Mesenchymal stem cell (in vitro differentiated cells and primary cell): ENCODE measurements around the gene KIRREL3.

Experiments
- DNase-seq: peaks from one replicate; pipeline ENCODE4 v3.0.0-alpha.2; 2013
- H2AFZ ChIP-seq: one replicate; pipeline ENCODE4 v1.6.1; 2013; ENCODE audit warnings: low read depth, mild to moderate bottlenecking, control low read depth, inconsistent platforms, low read length, moderate library complexity
- H2AK5ac ChIP-seq: 2 replicates; pipeline ENCODE4 v1.6.1; 2013; ENCODE audit warnings: low read length, moderate library complexity, mild to moderate bottlenecking, inconsistent platforms; ENCODE audit not compliant: severe bottlenecking
- H2BK120ac ChIP-seq: one replicate; pipeline ENCODE4 v1.6.1; 2013; ENCODE audit warnings: low read depth, mild to moderate bottlenecking, inconsistent platforms, low read length, moderate library complexity
- H2BK12ac ChIP-seq, 2 experiments: one replicate each; pipeline ENCODE4 v1.6.1; 2013; ENCODE audit warnings: inconsistent platforms in 2 of 2, low read length in 2 of 2, mild to moderate bottlenecking in 2 of 2, moderate library complexity in 2 of 2, control low read depth in 1 of 2
- H2BK15ac ChIP-seq: one replicate; pipeline ENCODE4 v1.6.1; 2013; ENCODE audit warnings: mild to moderate bottlenecking, low read depth, inconsistent platforms; ENCODE audit not compliant: poor library complexity, severe bottlenecking
- H2BK5ac ChIP-seq: 2 replicates; pipeline ENCODE4 v1.6.1; 2013; ENCODE audit warnings: low read depth, mild to moderate bottlenecking, low read length, control low read depth, inconsistent platforms; ENCODE audit not compliant: poor library complexity, severe bottlenecking
- H3K14ac ChIP-seq, 2 experiments: one replicate each; pipeline ENCODE4 v1.6.1; 2013; ENCODE audit warnings: inconsistent platforms in 2 of 2, low read length in 2 of 2, control low read depth in 1 of 2, mild to moderate bottlenecking in 1 of 2, moderate library complexity in 1 of 2
- H3K18ac ChIP-seq, 2 experiments: one replicate each; pipeline ENCODE4 v1.6.1; 2013; ENCODE audit warnings: inconsistent platforms in 2 of 2, low read length in 2 of 2, control low read depth in 1 of 2, low read depth in 1 of 2, mild to moderate bottlenecking in 1 of 2
- H3K23ac ChIP-seq, 2 experiments: one replicate each; pipeline ENCODE4 v1.6.1; 2013; ENCODE audit warnings: inconsistent platforms in 2 of 2, low read length in 2 of 2, mild to moderate bottlenecking in 2 of 2, moderate library complexity in 2 of 2, control low read depth in 1 of 2
- H3K27ac ChIP-seq: 2 replicates; pipeline ENCODE4 v1.5.1; 2013; ENCODE audit warnings: mild to moderate bottlenecking, moderate library complexity, low read length, control low read depth, inconsistent platforms; ENCODE audit not compliant: poor library complexity, severe bottlenecking
- H3K27me3 ChIP-seq, 2 experiments: 2 replicates each; pipeline versions ENCODE4 v1.6.1 to v1.7.0; 2013; ENCODE audit warnings: low read length in 2 of 2, mild to moderate bottlenecking in 2 of 2, moderate library complexity in 2 of 2, control low read depth in 1 of 2, inconsistent platforms in 1 of 2; ENCODE audit not compliant: control insufficient read depth in 1 of 2, insufficient read depth in 1 of 2
- H3K36me3 ChIP-seq, 2 experiments: 2 replicates each; pipeline versions ENCODE4 v1.6.1 to v1.7.0; 2013; ENCODE audit warnings: low read length in 2 of 2, control low read depth in 1 of 2, inconsistent platforms in 1 of 2, low read depth in 1 of 2, mild to moderate bottlenecking in 1 of 2; ENCODE audit not compliant: insufficient read depth in 2 of 2, control insufficient read depth in 1 of 2
- H3K4ac ChIP-seq, 2 experiments: one replicate each; pipeline ENCODE4 v1.6.1; 2013; ENCODE audit warnings: inconsistent platforms in 2 of 2, low read length in 2 of 2, mild to moderate bottlenecking in 2 of 2, moderate library complexity in 2 of 2, control low read depth in 1 of 2, low read depth in 1 of 2
- H3K4me1 ChIP-seq: 2 replicates; pipeline ENCODE4 v1.6.1; 2013; ENCODE audit warnings: low read depth, low read length, control low read depth; ENCODE audit not compliant: control insufficient read depth, insufficient read depth
- H3K4me2 ChIP-seq: 2 replicates; pipeline ENCODE4 v1.6.1; 2013; ENCODE audit warnings: low read length, mild to moderate bottlenecking, inconsistent platforms; ENCODE audit not compliant: poor library complexity, severe bottlenecking
- H3K4me3 ChIP-seq, 2 experiments: 2 replicates each; pipeline versions ENCODE4 v1.5.1 to v1.7.0; 2013; ENCODE audit warnings: low read length in 2 of 2, mild to moderate bottlenecking in 2 of 2, control low read depth in 1 of 2, low read depth in 1 of 2; ENCODE audit not compliant: insufficient read depth in 1 of 2
- H3K79me1 ChIP-seq: replicated peaks from 2 replicates; pipeline ENCODE4 v1.6.1; 2013; ENCODE audit warnings: mild to moderate bottlenecking, control low read depth, low read length, inconsistent platforms; ENCODE audit not compliant: poor library complexity, severe bottlenecking
- H3K9ac ChIP-seq: 2 replicates; pipeline ENCODE4 v1.7.0; 2013; ENCODE audit warnings: mild to moderate bottlenecking, low read length, moderate library complexity
- H3K9me3 ChIP-seq: 2 replicates; pipeline ENCODE4 v1.7.0; 2013; ENCODE audit warnings: mild to moderate bottlenecking, low read length; ENCODE audit not compliant: control insufficient read depth
- H4K8ac ChIP-seq: one replicate; pipeline ENCODE4 v1.6.1; 2013; ENCODE audit warnings: inconsistent platforms, mild to moderate bottlenecking, low read length, moderate library complexity
- H4K91ac ChIP-seq: one replicate; pipeline ENCODE4 v1.6.1; 2013; ENCODE audit warnings: mild to moderate bottlenecking, low read length, inconsistent platforms
- WGBS: methylation state at CpG from one replicate; pipeline ENCODE4 v1.1.7; 2013; ENCODE audit warnings: mixed read lengths; 5-methylcytosine and 5-hydroxymethylcytosine counted together

The KIRREL3 gene

DNA sequence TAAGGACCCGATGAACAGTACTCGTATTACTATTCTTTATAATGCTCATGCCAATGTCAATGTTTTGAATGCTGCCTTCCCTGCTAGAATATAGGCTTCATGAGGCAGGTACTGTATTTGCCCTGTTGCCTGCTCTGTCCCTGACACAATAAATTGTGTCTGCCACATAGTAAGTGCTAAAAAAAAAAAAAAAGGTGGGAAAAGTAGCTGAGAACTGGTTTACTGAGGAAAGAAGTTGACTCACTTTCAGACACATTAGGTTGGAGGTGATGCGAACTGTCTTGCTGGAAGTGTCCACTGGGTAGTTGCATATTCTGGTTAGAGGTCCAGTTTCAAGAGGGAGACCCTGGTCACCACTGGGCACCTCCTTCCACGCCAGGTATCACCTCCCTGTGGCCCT lies 255.9 kb downstream of the KIRREL3 start:
- Histone ChIP-seq H3K27ac (no peak overlapping the region), H3K4me2 (no peak overlapping the region), H2BK12ac (no peak overlapping the region), H2BK15ac (no peak overlapping the region), H2AFZ (no peak overlapping the region), H3K27me3 (no peaks in the 10 kb centered on the region), H2BK120ac (no peak overlapping the region), H3K23ac (no peak overlapping the region), H3K79me1 (no peaks in the 10 kb centered on the region), H3K14ac (no peak overlapping the region), H3K4ac (no peak overlapping the region), H3K9ac (no peak overlapping the region), H3K36me3 (no peaks in the 10 kb centered on the region), H3K9me3 (no peaks in the 10 kb centered on the region), H2AK5ac (no peak overlapping the region), H3K18ac (no peak overlapping the region), H4K8ac (no peak overlapping the region), H4K91ac (no peak overlapping the region), H3K4me3 (no peak overlapping the region), H2BK5ac (no peak overlapping the region), H3K4me1 (no peaks in the 10 kb centered on the region)
- no peak for DNase-seq
- WGBS = 96% methylated on average over 3 of the region's 4 CpGs

DNA sequence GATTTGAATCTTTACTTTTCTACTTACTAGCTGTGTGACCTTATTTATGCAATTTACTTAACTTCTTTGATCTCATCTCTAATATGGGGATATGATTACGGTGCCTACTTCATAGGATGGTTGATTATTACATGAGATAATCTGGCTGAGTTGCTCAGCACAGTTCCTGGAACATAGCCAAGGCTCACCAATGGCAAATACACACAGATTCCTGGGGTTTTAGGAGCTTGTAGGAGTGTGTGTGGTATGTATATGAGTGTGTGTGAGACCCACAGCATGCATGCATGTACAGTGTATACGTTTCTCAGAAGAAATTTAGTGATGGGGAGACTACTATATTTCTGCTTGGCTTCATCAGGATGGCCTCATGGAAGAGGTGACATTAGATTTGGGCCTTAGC lies 256.9 kb downstream of the KIRREL3 start:
- H3K9me3 ChIP-seq = no peaks in the 10 kb centered on the region

DNA sequence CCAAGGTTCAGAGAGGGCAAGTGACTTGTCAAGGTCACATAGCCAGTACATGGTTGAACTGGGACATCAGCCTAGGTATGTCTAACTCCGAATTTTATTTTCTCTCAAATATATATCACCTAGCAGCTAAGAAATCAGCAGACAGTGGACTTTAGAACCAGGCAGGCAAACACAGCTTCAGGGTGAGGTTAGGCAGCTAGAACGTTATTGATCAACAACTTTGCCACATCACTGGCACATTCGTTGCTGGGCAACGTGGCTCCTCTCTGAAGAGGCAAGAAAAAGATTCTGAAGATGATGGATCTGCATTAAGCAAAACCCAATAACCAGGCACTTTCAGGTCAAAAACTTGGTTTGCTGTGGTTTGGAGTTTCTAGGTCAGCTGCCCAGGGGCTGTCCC lies 258.0 kb downstream of the KIRREL3 start:
- no peak overlapping the region for H3K4me2 ChIP-seq
- no peak overlapping the region for H3K23ac ChIP-seq
- no peak overlapping the region for H3K14ac ChIP-seq
- no peak overlapping the region for H2AFZ ChIP-seq
- H3K4ac ChIP-seq = no peak overlapping the region
- no peak overlapping the region for H2BK15ac ChIP-seq
- H3K4me3 ChIP-seq = no peak overlapping the region
- H4K8ac ChIP-seq = no peak overlapping the region
- no peak overlapping the region for H3K18ac ChIP-seq
- H4K91ac ChIP-seq = no peak overlapping the region
- no peaks in the 10 kb centered on the region for H3K36me3 ChIP-seq
- H2BK5ac ChIP-seq = no peak overlapping the region
- no peak overlapping the region for H2AK5ac ChIP-seq
- H3K27me3 ChIP-seq = no peaks in the 10 kb centered on the region
- no peaks in the 10 kb centered on the region for H3K79me1 ChIP-seq
- 58% methylated on average over 4 of the region's 4 CpGs for WGBS
- no peak for DNase-seq
- H2BK120ac ChIP-seq = no peak overlapping the region
- H2BK12ac ChIP-seq = no peak overlapping the region
- no peaks in the 10 kb centered on the region for H3K4me1 ChIP-seq
- no peak overlapping the region for H3K9ac ChIP-seq
- no peaks in the 10 kb centered on the region for H3K9me3 ChIP-seq
- no peak overlapping the region for H3K27ac ChIP-seq

More for the DNA sequence above, 256.9 kb downstream of the KIRREL3 start:
- Histone ChIP-seq H3K36me3 (no peaks in the 10 kb centered on the region), H3K18ac (no peak overlapping the region), H2BK12ac (no peak overlapping the region), H3K79me1 (no peaks in the 10 kb centered on the region), H2AK5ac (no peak overlapping the region), H3K4me3 (no peak overlapping the region), H4K91ac (no peak overlapping the region), H3K9ac (no peak overlapping the region), H3K27me3 (no peaks in the 10 kb centered on the region), H2AFZ (no peak overlapping the region), H3K14ac (no peak overlapping the region), H2BK5ac (no peak overlapping the region), H2BK15ac (no peak overlapping the region), H3K4me2 (no peak overlapping the region), H3K4me1 (no peaks in the 10 kb centered on the region), H3K27ac (no peak overlapping the region), H2BK120ac (no peak overlapping the region), H3K23ac (no peak overlapping the region), H3K4ac (no peak overlapping the region), H4K8ac (no peak overlapping the region)
- WGBS = 58% methylated on average over 2 of the region's 2 CpGs
- DNase-seq = no peak

DNA sequence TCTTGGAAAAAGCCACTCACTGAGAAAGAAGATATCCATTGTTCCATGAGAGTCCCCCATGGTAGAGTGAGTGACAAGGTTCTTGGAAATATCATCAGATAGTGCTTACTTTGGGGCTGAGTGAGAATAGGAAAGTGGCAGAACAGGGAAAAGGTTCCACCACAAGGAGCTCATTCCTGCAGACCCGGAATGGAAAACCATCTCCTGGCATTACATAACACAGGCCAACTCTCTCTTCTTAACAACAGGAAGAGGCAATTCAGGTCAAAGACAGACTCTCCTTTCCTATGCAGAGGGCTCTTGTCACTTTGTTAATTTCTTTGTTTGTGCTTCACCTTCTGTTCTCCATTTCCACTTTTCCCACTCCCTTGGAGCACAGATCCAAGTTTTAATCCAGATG lies 259.7 kb downstream of the KIRREL3 start:
- H2BK15ac ChIP-seq = no peak overlapping the region
- no peak overlapping the region for H3K9ac ChIP-seq
- H3K4me2 ChIP-seq = no peak overlapping the region
- H2AFZ ChIP-seq = no peak overlapping the region
- H3K18ac ChIP-seq = no peak overlapping the region
- no peak overlapping the region for H3K27ac ChIP-seq
- no peak overlapping the region for H4K91ac ChIP-seq
- no peak overlapping the region for H2BK5ac ChIP-seq
- no peak overlapping the region for H2BK12ac ChIP-seq
- H3K9me3 ChIP-seq = no peaks in the 10 kb centered on the region
- no peak for DNase-seq
- 50% methylated on average over 1 of the region's 1 CpG for WGBS
- no peak overlapping the region for H2AK5ac ChIP-seq
- no peak overlapping the region for H3K4me3 ChIP-seq
- H3K23ac ChIP-seq = no peak overlapping the region
- no peak overlapping the region for H3K14ac ChIP-seq
- H4K8ac ChIP-seq = no peak overlapping the region
- H3K4ac ChIP-seq = no peak overlapping the region
- H2BK120ac ChIP-seq = no peak overlapping the region
- no peaks in the 10 kb centered on the region for H3K4me1 ChIP-seq
- H3K27me3 ChIP-seq = no peaks in the 10 kb centered on the region
- no peaks in the 10 kb centered on the region for H3K36me3 ChIP-seq
- H3K79me1 ChIP-seq = no peaks in the 10 kb centered on the region
